HCT116 (cell line): ENCODE data around the gene BLOC1S3. TPM values are rescaled to one million over a fixed set of nuclear protein-coding genes. Genes with fewer than 3 reads are reported as not detected.

Source experiments
- ATAC-seq: fragments of 200-7000 bp; cut with Tn5 transposase; 2 replicates; pipeline ENCODE4 v1.9.1; 2020; ENCODE audit warnings: mild to moderate bottlenecking, moderate library complexity
- BruUV-seq: library from RNA; stranded (reverse); fragments of 400-500 nt; replicated peaks from 2 replicates; lab custom pipeline; 2021; lab: Mats Ljungman, UMichigan
- CTCF ChIA-PET: fragments of 300-600 bp; sonication (Branson Sonifier 250); formaldehyde crosslinking; loops from one replicate; lab custom pipeline; 2021; ENCODE audit warnings: antibody characterized with exemption; lab: Charles Lee
- POLR2A ChIA-PET: fragments of 300-600, 350-600 bp; sonication (Branson Sonifier 250); formaldehyde crosslinking; loops from one replicate; lab custom pipeline; 2021; ENCODE audit warnings: antibody characterized with exemption; lab: Charles Lee
- RAD21 ChIA-PET, 2 experiments: fragments of 300-600 bp; sonication (Branson Sonifier 250); formaldehyde crosslinking; loops; one replicate each; lab custom pipeline; 2023; ENCODE audit warnings: low total read pairs in 2 of 2; ENCODE audit not compliant: uncharacterized antibody in 2 of 2, unreplicated experiment in 2 of 2, low non-redundant PET in 1 of 2; lab: Charles Lee
- DNase-seq: peaks from one replicate; pipeline ENCODE4 v3.0.0-alpha.2; 2010; ENCODE audit warnings: low read depth, low spot score
- H2AFZ ChIP-seq: fragments of 200-600 bp; shearing (Covaris generic), sonication (generic); 2 replicates; pipeline ENCODE4 v1.6.1; 2017; ENCODE audit warnings: low read depth, mixed run types, mixed read lengths, antibody characterized with exemption, low read length; ENCODE audit not compliant: poor library complexity, severe bottlenecking
- H3K27ac ChIP-seq: 2 replicates; pipeline ENCODE4 v1.5.1; 2012; ENCODE audit warnings: low read depth, low read length
- H3K27me3 ChIP-seq: fragments of 200-600 bp; sonication (generic); 2 replicates; pipeline ENCODE4 v1.6.1; 2016; ENCODE audit warnings: mixed run types, low read length, mixed read lengths; ENCODE audit not compliant: insufficient read depth
- H3K36me3 ChIP-seq, 2 experiments: fragments of 200-500 bp in 1 of 2; fragments of 200-600 bp in 1 of 2; sonication (Bioruptor generic) in 1 of 2; sonication (generic) in 1 of 2; 2 replicates each; pipeline versions ENCODE4 v1.5.1 to v1.6.1; 2014 to 2016; ENCODE audit warnings: low read length in 2 of 2, inconsistent platforms in 1 of 2, mixed read lengths in 1 of 2, mixed run types in 1 of 2; ENCODE audit not compliant: insufficient read depth in 2 of 2, control insufficient read depth in 1 of 2
- H3K4me1 ChIP-seq, 2 experiments: fragments of 200-600 bp in 1 of 2; sonication (generic) in 1 of 2; 2 replicates each; pipeline versions ENCODE4 v1.5.1 to v1.6.1; 2012 to 2017; ENCODE audit warnings: low read length in 2 of 2, inconsistent platforms in 1 of 2, mild to moderate bottlenecking in 1 of 2, mixed read lengths in 1 of 2, mixed run types in 1 of 2, moderate library complexity in 1 of 2; ENCODE audit not compliant: insufficient read depth in 2 of 2, control insufficient read depth in 1 of 2
- H3K4me2 ChIP-seq: fragments of 200-600 bp; sonication (generic); 2 replicates; pipeline ENCODE4 v1.6.1; 2017; ENCODE audit warnings: mixed run types, low read length, mixed read lengths
- H3K4me3 ChIP-seq, 2 experiments: fragments of 200-600 bp in 1 of 2; sonication (generic) in 1 of 2; replicated peaks in 1 of 2; 2 replicates each; pipeline ENCODE4 v1.5.1; 2011 to 2016; ENCODE audit warnings: low read length in 2 of 2, control low read depth in 1 of 2, low read depth in 1 of 2, mild to moderate bottlenecking in 1 of 2, mixed read lengths in 1 of 2, mixed run types in 1 of 2
- H3K79me2 ChIP-seq: fragments of 200-600 bp; sonication (generic); 2 replicates; pipeline ENCODE4 v1.6.1; 2017; ENCODE audit warnings: mild to moderate bottlenecking, mixed run types, low read length, moderate library complexity, mixed read lengths; ENCODE audit not compliant: insufficient read depth
- H3K9ac ChIP-seq: fragments of 200-600 bp; sonication (generic); 2 replicates; pipeline ENCODE4 v1.6.1; 2016; ENCODE audit warnings: low read length, mixed read lengths
- H3K9me2 ChIP-seq: fragments of 200-600 bp; sonication (generic), shearing (Covaris generic); 2 replicates; pipeline ENCODE4 v1.6.1; 2017; ENCODE audit warnings: mixed run types, mild to moderate bottlenecking, moderate library complexity; ENCODE audit not compliant: insufficient read depth
- H3K9me3 ChIP-seq, 2 experiments: fragments of 200-500 bp in 1 of 2; fragments of 200-600 bp in 1 of 2; sonication (Bioruptor generic) in 1 of 2; sonication (generic) in 1 of 2; 2 replicates each; pipeline ENCODE4 v1.6.1; 2014 to 2017; ENCODE audit warnings: low read length in 2 of 2, mixed read lengths in 2 of 2, inconsistent platforms in 1 of 2, low read depth in 1 of 2, mild to moderate bottlenecking in 1 of 2, mixed run types in 1 of 2, moderate library complexity in 1 of 2; ENCODE audit not compliant: control insufficient read depth in 1 of 2, insufficient read depth in 1 of 2
- H4K20me1 ChIP-seq: fragments of 200-600 bp; sonication (generic), shearing (Covaris generic); 2 replicates; pipeline ENCODE4 v1.6.1; 2017; ENCODE audit warnings: mixed run types, mild to moderate bottlenecking, moderate library complexity; ENCODE audit not compliant: insufficient read depth
- CEBPB ChIP-seq: IDR thresholded peaks from 2 replicates; pipeline ENCODE4 v1.6.1; 2012; ENCODE audit warnings: low read depth
- EGR1 ChIP-seq: IDR thresholded peaks from 2 replicates; pipeline ENCODE4 v1.6.1; 2012; ENCODE audit warnings: low read depth
- EZH2 ChIP-seq: fragments of 200-600 bp; sonication (generic); IDR thresholded peaks from 2 replicates; pipeline ENCODE4 v1.6.1; 2017; ENCODE audit warnings: antibody characterized with exemption, mixed run types
- EZH2phosphoT487 ChIP-seq: fragments of 200-600 bp; IDR thresholded peaks from 2 replicates; pipeline ENCODE4 v1.6.1; 2018; ENCODE audit warnings: antibody characterized with exemption, borderline replicate concordance
- MAX ChIP-seq: IDR thresholded peaks from 2 replicates; pipeline ENCODE4 v1.6.1; 2012
- POLR2A ChIP-seq: IDR thresholded peaks from 2 replicates; pipeline ENCODE4 v1.7.0; 2011; ENCODE audit warnings: borderline replicate concordance; ENCODE audit not compliant: insufficient read depth, insufficient read length; ENCODE audit errors: extremely low read depth
- REST ChIP-seq: IDR thresholded peaks from 2 replicates; pipeline ENCODE4 v1.6.1; 2012; ENCODE audit warnings: low read depth
- SRF ChIP-seq: IDR thresholded peaks from 2 replicates; pipeline ENCODE4 v1.6.1; 2012; ENCODE audit warnings: low read depth
- TCF7L2 ChIP-seq: IDR thresholded peaks from 2 replicates; pipeline ENCODE4 v1.7.0; 2011; ENCODE audit warnings: borderline replicate concordance, inconsistent platforms; ENCODE audit not compliant: insufficient read depth, insufficient read length; ENCODE audit errors: extremely low read depth
- YY1 ChIP-seq: IDR thresholded peaks from 2 replicates; pipeline ENCODE4 v1.6.1; 2011; ENCODE audit warnings: low read length, low read depth, moderate library complexity, mild to moderate bottlenecking; ENCODE audit not compliant: insufficient replicate concordance; ENCODE audit errors: extremely low read depth
- ZBTB33 ChIP-seq: IDR thresholded peaks from 2 replicates; pipeline ENCODE4 v1.6.1; 2011; ENCODE audit warnings: mild to moderate bottlenecking, low read length, moderate library complexity; ENCODE audit not compliant: insufficient replicate concordance; ENCODE audit errors: extremely low read depth
- ZFX ChIP-seq: fragments of 450-650 bp; IDR thresholded peaks from 2 replicates; pipeline ENCODE4 v1.6.1; 2017
- intact Hi-C: fragments of 100-400 bp; cut with micrococcal nuclease; formaldehyde crosslinking; loops from 2 replicates; pipeline ENCODE4 v1.10.0; 2022
- total RNA-seq: library from RNA; stranded (reverse); gene quantifications from one replicate; pipeline ENCODE4 v1.2.1, GENCODE V29; 2021; ENCODE audit not compliant: unreplicated experiment
- TF ChIP-seq, protein P1 (sequence below), 3 experiments: fragments of 200-600 bp in 1 of 3; sonication (generic) in 1 of 3; IDR thresholded peaks in 2 of 3; conservative IDR thresholded peaks in 1 of 3; 2 replicates each; pipeline ENCODE4 v1.5.1; 2012 to 2017; ENCODE audit warnings: low read depth in 2 of 3, low read length in 2 of 3, antibody characterized with exemption in 1 of 3, borderline replicate concordance in 1 of 3, control low read depth in 1 of 3, mild to moderate bottlenecking in 1 of 3, mixed read lengths in 1 of 3, mixed run types in 1 of 3, moderate library complexity in 1 of 3; ENCODE audit not compliant: insufficient read depth in 1 of 3

BLOC1S3 gene
- total RNA-seq, 1 experiment from 2014 or later = 12.2 TPM

DNA sequence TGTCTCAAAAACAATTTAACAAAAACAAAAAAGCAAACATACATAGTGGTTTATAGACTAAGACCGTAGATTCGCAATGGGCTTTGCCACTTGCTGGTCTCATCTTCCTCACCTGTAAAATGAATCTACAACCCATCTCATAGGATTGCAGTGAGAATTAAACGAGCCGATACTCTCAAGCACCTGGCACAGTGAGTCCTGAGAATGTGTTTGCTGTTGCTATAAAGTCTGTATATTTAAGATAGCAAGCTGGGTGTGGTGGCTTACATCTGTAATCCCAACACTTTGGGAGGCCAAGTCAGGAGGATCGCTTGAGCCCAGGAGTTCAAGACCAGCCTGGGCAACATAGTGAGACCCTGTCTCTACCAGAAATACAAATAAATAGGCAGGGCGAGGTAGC is 44.1 kb downstream of the BLOC1S3 start (continued):
- TF ChIP-seq REST = no peak
- no peak for TF ChIP-seq TCF7L2
- TF ChIP-seq EZH2 = no peak
- TF ChIP-seq MAX = no peak

DNA sequence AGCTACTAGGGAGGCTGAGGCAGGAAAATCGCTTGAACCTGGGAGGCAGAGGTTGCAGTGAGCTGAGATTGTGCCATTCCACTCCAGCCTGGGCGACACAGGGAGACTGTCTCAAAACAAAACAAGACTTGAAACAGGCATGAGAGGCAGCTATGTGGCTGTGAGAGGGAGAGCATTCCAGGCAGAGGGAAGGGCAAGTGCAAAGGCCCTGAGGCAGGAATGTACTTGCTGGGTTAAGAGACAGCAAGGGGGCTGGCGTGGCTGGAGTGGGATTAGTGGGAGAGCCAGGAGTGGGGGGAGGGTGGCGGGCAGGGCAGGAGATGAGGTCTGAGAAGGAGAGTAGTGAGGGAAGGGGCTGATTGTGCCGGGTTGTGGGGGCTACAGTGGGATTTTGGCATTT is 45.3 kb downstream of the BLOC1S3 start:
- CTCF ChIA-PET = no interaction called here
- no peaks in the 10 kb centered on the region for H3K4me1 ChIP-seq
- no peaks in the 10 kb centered on the region for H3K9me3 ChIP-seq
- no peak for DNase-seq
- ATAC-seq = no peak
- H3K79me2 ChIP-seq = no peaks in the 10 kb centered on the region
- no peaks in the 10 kb centered on the region for H4K20me1 ChIP-seq
- no peak overlapping the region for H2AFZ ChIP-seq
- no peaks in the 10 kb centered on the region for H3K36me3 ChIP-seq
- H3K4me2 ChIP-seq = no peak overlapping the region
- POLR2A ChIA-PET = no interaction called here
- no peaks in the 10 kb centered on the region for H3K9me2 ChIP-seq
- H3K27me3 ChIP-seq = no peaks in the 10 kb centered on the region
- no peak overlapping the region for H3K4me3 ChIP-seq
- RAD21 ChIA-PET = no interaction called here
- H3K9ac ChIP-seq = no peak overlapping the region
- no peak overlapping the region for H3K27ac ChIP-seq
- BruUV-seq = no TSS peak
- intact Hi-C loops = no loop called here
- no peak for TF ChIP-seq ZBTB33
- TF ChIP-seq ZFX = no peak
- TF ChIP-seq YY1 = no peak
- no peak for TF ChIP-seq POLR2A
- TF ChIP-seq REST = no peak
- TF ChIP-seq CEBPB = no peak
- TF ChIP-seq, protein P1, sequence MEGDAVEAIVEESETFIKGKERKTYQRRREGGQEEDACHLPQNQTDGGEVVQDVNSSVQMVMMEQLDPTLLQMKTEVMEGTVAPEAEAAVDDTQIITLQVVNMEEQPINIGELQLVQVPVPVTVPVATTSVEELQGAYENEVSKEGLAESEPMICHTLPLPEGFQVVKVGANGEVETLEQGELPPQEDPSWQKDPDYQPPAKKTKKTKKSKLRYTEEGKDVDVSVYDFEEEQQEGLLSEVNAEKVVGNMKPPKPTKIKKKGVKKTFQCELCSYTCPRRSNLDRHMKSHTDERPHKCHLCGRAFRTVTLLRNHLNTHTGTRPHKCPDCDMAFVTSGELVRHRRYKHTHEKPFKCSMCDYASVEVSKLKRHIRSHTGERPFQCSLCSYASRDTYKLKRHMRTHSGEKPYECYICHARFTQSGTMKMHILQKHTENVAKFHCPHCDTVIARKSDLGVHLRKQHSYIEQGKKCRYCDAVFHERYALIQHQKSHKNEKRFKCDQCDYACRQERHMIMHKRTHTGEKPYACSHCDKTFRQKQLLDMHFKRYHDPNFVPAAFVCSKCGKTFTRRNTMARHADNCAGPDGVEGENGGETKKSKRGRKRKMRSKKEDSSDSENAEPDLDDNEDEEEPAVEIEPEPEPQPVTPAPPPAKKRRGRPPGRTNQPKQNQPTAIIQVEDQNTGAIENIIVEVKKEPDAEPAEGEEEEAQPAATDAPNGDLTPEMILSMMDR (IDR thresholded peaks at IDR 0.05 in 2 of 3, conservative IDR thresholded peaks at IDR 0.05 in 1 of 3; ENCODE audit: borderline replicate concordance in 1 of 3, insufficient read depth in 1 of 3, low read depth in 2 of 3, low read length in 2 of 3) = no peak
- no peak for TF ChIP-seq EZH2phosphoT487
- no peak for TF ChIP-seq EGR1
- TF ChIP-seq TCF7L2 = no peak
- TF ChIP-seq SRF = no peak
- TF ChIP-seq EZH2 = no peak
